Measurements from ENCODE around the gene MVB12B. TPM values are rescaled to one million over a fixed set of nuclear protein-coding genes. Genes with fewer than 3 reads are reported as not detected.

Gene MVB12B
- total and polyA plus RNA-seq, 2 of the 4 experiments (the other 2 are of a cell fraction): 2.0 to 4.0 TPM

DNA sequence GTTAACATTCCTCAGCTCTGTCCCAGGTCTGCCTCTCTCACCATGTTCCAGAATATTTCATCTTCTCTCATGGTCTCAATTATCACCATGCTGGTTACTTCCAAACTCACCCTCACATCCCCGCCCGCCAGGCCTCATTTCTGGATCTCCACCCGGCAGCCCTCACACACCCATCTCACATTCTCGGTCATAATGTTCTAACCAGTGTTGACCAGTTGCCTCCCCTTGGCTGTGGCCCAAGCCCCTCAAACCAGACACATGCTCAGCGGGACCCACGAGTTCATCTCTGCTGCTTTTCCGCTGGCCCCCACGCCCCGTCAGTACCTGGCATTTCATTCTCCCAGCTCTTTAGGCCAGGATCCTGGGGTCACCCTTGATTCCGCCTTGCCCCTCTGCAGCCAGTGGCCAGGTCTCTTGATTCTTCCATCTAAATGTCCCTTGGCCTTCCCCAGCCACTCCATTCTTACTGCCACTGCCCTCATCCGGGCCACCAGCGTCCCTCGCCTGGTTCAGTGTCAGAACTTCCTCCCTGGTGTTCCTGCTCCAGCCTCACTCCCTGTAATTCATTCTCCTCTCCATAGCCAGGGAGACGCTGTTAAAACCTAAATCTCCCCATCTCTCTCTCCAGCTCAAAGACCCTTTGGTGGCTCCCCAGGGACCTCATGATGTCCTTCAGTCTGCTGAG is 141.7 kb downstream of the MVB12B start:
- POLR2A ChIA-PET (ENCODE audit: unreplicated experiment): no interaction called here
- no peak overlapping the region for H3K27ac ChIP-seq (ENCODE audit: insufficient read depth, low read length)
- no peak overlapping the region for H3K56ac ChIP-seq (ENCODE audit: extremely low read depth, insufficient read depth, low read length)
- no peak overlapping the region for H2BK5ac ChIP-seq (ENCODE audit: low read depth, low read length, poor library complexity, severe bottlenecking)
- no peaks in the 10 kb centered on the region for H3K9me3 ChIP-seq (ENCODE audit: control insufficient read depth, insufficient read depth, low read length)
- H2AFZ ChIP-seq (replicated peaks; ENCODE audit: low read length, poor library complexity): no peak overlapping the region
- in situ Hi-C loops (cut with MboI; ENCODE audit: low sequenced_read_pairs): no loop called here
- H2BK120ac ChIP-seq (ENCODE audit: low read depth, low read length): no peak overlapping the region
- CTCF ChIA-PET: interaction anchor here (0.8 kb wide), 1 partner anchor 174 kb away, joined by 3 read pairs; no protein-coding TSS in a partner anchor
- no peak overlapping the region for H4K8ac ChIP-seq (ENCODE audit: low read depth in 2 of 2, low read length in 2 of 2)
- H3K4ac ChIP-seq (ENCODE audit: low read depth, low read length): no peak overlapping the region
- TF ChIP-seq BHLHE40 (IDR thresholded peaks at IDR 0.05; ENCODE audit: low read depth, low read length): no peak
- no peak for TF ChIP-seq MXI1 (IDR thresholded peaks at IDR 0.05; ENCODE audit: borderline replicate concordance, low read depth, low read length)
- no peak for TF ChIP-seq MAZ (IDR thresholded peaks at IDR 0.05; ENCODE audit: borderline replicate concordance, low read depth, low read length)
- TF ChIP-seq, protein P1, sequence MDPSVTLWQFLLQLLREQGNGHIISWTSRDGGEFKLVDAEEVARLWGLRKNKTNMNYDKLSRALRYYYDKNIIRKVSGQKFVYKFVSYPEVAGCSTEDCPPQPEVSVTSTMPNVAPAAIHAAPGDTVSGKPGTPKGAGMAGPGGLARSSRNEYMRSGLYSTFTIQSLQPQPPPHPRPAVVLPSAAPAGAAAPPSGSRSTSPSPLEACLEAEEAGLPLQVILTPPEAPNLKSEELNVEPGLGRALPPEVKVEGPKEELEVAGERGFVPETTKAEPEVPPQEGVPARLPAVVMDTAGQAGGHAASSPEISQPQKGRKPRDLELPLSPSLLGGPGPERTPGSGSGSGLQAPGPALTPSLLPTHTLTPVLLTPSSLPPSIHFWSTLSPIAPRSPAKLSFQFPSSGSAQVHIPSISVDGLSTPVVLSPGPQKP (IDR thresholded peaks at IDR 0.05; ENCODE audit: borderline replicate concordance, low read depth, low read length): no peak
- TF ChIP-seq FOS (IDR thresholded peaks at IDR 0.05; ENCODE audit: low read depth, low read length): no peak
- TF ChIP-seq NFE2L2 (IDR thresholded peaks at IDR 0.05; ENCODE audit: low read depth, low read length): no peak
- no peak for TF ChIP-seq MAFK (IDR thresholded peaks at IDR 0.05; ENCODE audit: low read depth, low read length)
- no peak for TF ChIP-seq USF2 (IDR thresholded peaks at IDR 0.05; ENCODE audit: low read depth, low read length)
- TF ChIP-seq SMC3 (IDR thresholded peaks at IDR 0.05; ENCODE audit: low read depth, low read length): no peak
- TF ChIP-seq, protein P2, sequence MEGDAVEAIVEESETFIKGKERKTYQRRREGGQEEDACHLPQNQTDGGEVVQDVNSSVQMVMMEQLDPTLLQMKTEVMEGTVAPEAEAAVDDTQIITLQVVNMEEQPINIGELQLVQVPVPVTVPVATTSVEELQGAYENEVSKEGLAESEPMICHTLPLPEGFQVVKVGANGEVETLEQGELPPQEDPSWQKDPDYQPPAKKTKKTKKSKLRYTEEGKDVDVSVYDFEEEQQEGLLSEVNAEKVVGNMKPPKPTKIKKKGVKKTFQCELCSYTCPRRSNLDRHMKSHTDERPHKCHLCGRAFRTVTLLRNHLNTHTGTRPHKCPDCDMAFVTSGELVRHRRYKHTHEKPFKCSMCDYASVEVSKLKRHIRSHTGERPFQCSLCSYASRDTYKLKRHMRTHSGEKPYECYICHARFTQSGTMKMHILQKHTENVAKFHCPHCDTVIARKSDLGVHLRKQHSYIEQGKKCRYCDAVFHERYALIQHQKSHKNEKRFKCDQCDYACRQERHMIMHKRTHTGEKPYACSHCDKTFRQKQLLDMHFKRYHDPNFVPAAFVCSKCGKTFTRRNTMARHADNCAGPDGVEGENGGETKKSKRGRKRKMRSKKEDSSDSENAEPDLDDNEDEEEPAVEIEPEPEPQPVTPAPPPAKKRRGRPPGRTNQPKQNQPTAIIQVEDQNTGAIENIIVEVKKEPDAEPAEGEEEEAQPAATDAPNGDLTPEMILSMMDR (conservative IDR thresholded peaks at IDR 0.05; ENCODE audit: low read depth, low read length): no peak
- TF ChIP-seq CEBPB (IDR thresholded peaks at IDR 0.05; ENCODE audit: low read depth, low read length): no peak
- no peak for TF ChIP-seq CHD1 (IDR thresholded peaks at IDR 0.05; ENCODE audit: low read depth, low read length)
- no peak for TF ChIP-seq RCOR1 (IDR thresholded peaks at IDR 0.05; ENCODE audit: insufficient replicate concordance, low read length)
- TF ChIP-seq RAD21 (IDR thresholded peaks at IDR 0.05; ENCODE audit: low read length): no peak
- TF ChIP-seq RFX5 (IDR thresholded peaks at IDR 0.05; ENCODE audit: low read depth, low read length): no peak
- TF ChIP-seq POLR2A (IDR thresholded peaks at IDR 0.05; ENCODE audit: low read depth, low read length): no peak
- ATAC-seq (ENCODE audit: low read depth) (no peak), DNase-seq (no peak)
- no peak overlapping the region for H2AK9ac ChIP-seq (replicated peaks; ENCODE audit: low read depth, low read length, poor library complexity)
- no peak overlapping the region for H3K14ac ChIP-seq (replicated peaks; ENCODE audit: low read depth, low read length)
- no peak overlapping the region for H3K9ac ChIP-seq (ENCODE audit: low read depth, low read length)
- no peaks in the 10 kb centered on the region for H3K4me1 ChIP-seq (ENCODE audit: control insufficient read depth, insufficient read depth, low read length)
- H3K27me3 ChIP-seq (ENCODE audit: control insufficient read depth, insufficient read depth, low read length): no peaks in the 10 kb centered on the region
- BruUV-seq (replicated peaks): no TSS peak
- H3K9me1 ChIP-seq (ENCODE audit: insufficient read depth, low read length): no peaks in the 10 kb centered on the region
- 96% methylated on average over 11 of the region's 14 CpGs; no CpG with 5 or more reads in 1 of the 2 experiments for WGBS, 2 experiments (ENCODE audit: extremely low coverage in 2 of 2, insufficient read length in 1 of 2)
- H3K79me1 ChIP-seq (ENCODE audit: low read depth in 1 of 2, low read length in 2 of 2): no peaks in the 10 kb centered on the region
- H3K36me3 ChIP-seq (ENCODE audit: control insufficient read depth, insufficient read depth, low read length): no peaks in the 10 kb centered on the region
- no peak overlapping the region for H3K4me3 ChIP-seq (ENCODE audit: insufficient read depth, low read depth, low read length)
- H4K91ac ChIP-seq (ENCODE audit: insufficient read depth, low read depth, low read length): no peak overlapping the region
- H4K20me1 ChIP-seq (ENCODE audit: insufficient read depth, low read length): no peaks in the 10 kb centered on the region
- no peak overlapping the region for H3K4me2 ChIP-seq (ENCODE audit: low read depth, low read length)
- no peak overlapping the region for H2BK15ac ChIP-seq (ENCODE audit: low read depth, low read length)
- dilution Hi-C loops (cut with HindIII; ENCODE audit: low sequenced_read_pairs, unreplicated experiment): no loop called here
- no peak overlapping the region for H2AK5ac ChIP-seq (ENCODE audit: low read depth, low read length)
- H3K23ac ChIP-seq (ENCODE audit: low read depth, low read length): no peak overlapping the region
- intact Hi-C loops (cut with micrococcal nuclease): no loop called here
- H4K5ac ChIP-seq (ENCODE audit: low read depth, low read length): no peak overlapping the region
- no peak overlapping the region for H3K18ac ChIP-seq (ENCODE audit: low read depth, low read length)
- no peak overlapping the region for H2BK20ac ChIP-seq (ENCODE audit: low read depth, low read length)
